HepG2 (cell line): ENCODE data around the gene KLHL21. TPM values are rescaled to one million over a fixed set of nuclear protein-coding genes. Genes with fewer than 3 reads are reported as not detected.

Experiments used
- ETV6 ChIP-seq: sonication (generic); formaldehyde crosslinking; conservative IDR thresholded peaks from 2 replicates; pipeline ENCODE4 v1.4.0; 2020; ENCODE audit warnings: missing genetic modification reagents
- HMGA1 ChIP-seq: sonication (generic); formaldehyde crosslinking; conservative IDR thresholded peaks from 2 replicates; pipeline ENCODE4 v1.4.0; 2020; ENCODE audit warnings: missing genetic modification reagents
- KDM3A ChIP-seq: IDR thresholded peaks from 2 replicates; pipeline ENCODE4 v1.6.1; 2018; ENCODE audit warnings: low read depth, missing compliant biosample characterization
- NFIB ChIP-seq: sonication (generic); formaldehyde crosslinking; IDR thresholded peaks from 2 replicates; pipeline ENCODE4 v1.9.0; 2021; ENCODE audit warnings: missing genetic modification reagents, mild to moderate bottlenecking, borderline replicate concordance
- ONECUT2 ChIP-seq: sonication (generic); formaldehyde crosslinking; IDR thresholded peaks from 2 replicates; pipeline ENCODE4 v1.4.0; 2020; ENCODE audit warnings: missing genetic modification reagents
- TP53 ChIP-seq: sonication (generic); formaldehyde crosslinking; conservative IDR thresholded peaks from 2 replicates; pipeline ENCODE4 v1.4.0; 2020; ENCODE audit warnings: missing genetic modification reagents
- XBP1 ChIP-seq: sonication (generic); formaldehyde crosslinking; IDR thresholded peaks from 2 replicates; pipeline ENCODE4 v1.5.0; 2020; ENCODE audit warnings: missing genetic modification reagents
- ZNF10 ChIP-seq: sonication (generic); formaldehyde crosslinking; IDR thresholded peaks from 2 replicates; pipeline ENCODE4 v1.4.0; 2020; ENCODE audit warnings: mild to moderate bottlenecking, low read depth, missing genetic modification reagents, borderline replicate concordance
- ZNF20 ChIP-seq: sonication (generic); formaldehyde crosslinking; IDR thresholded peaks from 2 replicates; pipeline ENCODE4 v1.4.0; 2020; ENCODE audit warnings: mild to moderate bottlenecking, moderate library complexity, missing genetic modification reagents
- ZNF205 ChIP-seq: IDR thresholded peaks from 2 replicates; pipeline ENCODE4 v1.6.1; 2018; ENCODE audit warnings: missing biosample characterization, missing genetic modification reagents
- ZNF274 ChIP-seq: sonication (generic); formaldehyde crosslinking; IDR thresholded peaks from 2 replicates; pipeline ENCODE4 v1.5.1; 2020; ENCODE audit warnings: mild to moderate bottlenecking, missing genetic modification reagents
- ZNF331 ChIP-seq: sonication (generic); formaldehyde crosslinking; IDR thresholded peaks from 2 replicates; pipeline ENCODE4 v1.4.0; 2020; ENCODE audit warnings: missing genetic modification reagents
- ZNF564 ChIP-seq: sonication (generic); formaldehyde crosslinking; IDR thresholded peaks from 2 replicates; pipeline ENCODE4 v1.8.1; 2023; ENCODE audit warnings: mild to moderate bottlenecking, missing genetic modification reagents
- ZNF670 ChIP-seq: sonication (generic); formaldehyde crosslinking; IDR thresholded peaks from 2 replicates; pipeline ENCODE4 v1.8.0; 2022; ENCODE audit warnings: mild to moderate bottlenecking, missing genetic modification reagents, borderline replicate concordance
- polyA plus RNA-seq, 8 experiments: library from polyadenylated mRNA; depleted of rRNA in 3 of 8; stranded (reverse) in 7 of 8; unstranded in 1 of 8; fragments of >200 nt; fragmentation: Illumina TruSeq in 4 of 8; extraction: Trizol in 4 of 8; gene quantifications; 2 replicates each; pipeline versions ENCODE4 v1.2.1 to v1.2.3, GENCODE V29; 2011 to 2016; ENCODE audit warnings: low read depth in 4 of 8, missing spikeins in 1 of 8, mixed read lengths in 1 of 8; ENCODE audit not compliant: insufficient read depth in 1 of 8
- total RNA-seq, 5 experiments: library from RNA; depleted of rRNA; stranded (reverse); fragments of >200 nt; fragmentation: Illumina TruSeq; extraction: Trizol; gene quantifications; 2 replicates each; pipeline ENCODE4 v1.2.3, GENCODE V29; 2016; ENCODE audit warnings: low read depth in 1 of 5
- TF ChIP-seq, protein P1 (sequence below): sonication (generic); formaldehyde crosslinking; IDR thresholded peaks from 2 replicates; pipeline ENCODE4; 2020; ENCODE audit warnings: missing genetic modification reagents, mild to moderate bottlenecking, borderline replicate concordance

The KLHL21 gene
- total and polyA plus RNA-seq, 2 of the 13 experiments (the other 11 are each of a cell fraction or from before 2014, with no cell fraction given) = 14.8 to 25.0 TPM

DNA sequence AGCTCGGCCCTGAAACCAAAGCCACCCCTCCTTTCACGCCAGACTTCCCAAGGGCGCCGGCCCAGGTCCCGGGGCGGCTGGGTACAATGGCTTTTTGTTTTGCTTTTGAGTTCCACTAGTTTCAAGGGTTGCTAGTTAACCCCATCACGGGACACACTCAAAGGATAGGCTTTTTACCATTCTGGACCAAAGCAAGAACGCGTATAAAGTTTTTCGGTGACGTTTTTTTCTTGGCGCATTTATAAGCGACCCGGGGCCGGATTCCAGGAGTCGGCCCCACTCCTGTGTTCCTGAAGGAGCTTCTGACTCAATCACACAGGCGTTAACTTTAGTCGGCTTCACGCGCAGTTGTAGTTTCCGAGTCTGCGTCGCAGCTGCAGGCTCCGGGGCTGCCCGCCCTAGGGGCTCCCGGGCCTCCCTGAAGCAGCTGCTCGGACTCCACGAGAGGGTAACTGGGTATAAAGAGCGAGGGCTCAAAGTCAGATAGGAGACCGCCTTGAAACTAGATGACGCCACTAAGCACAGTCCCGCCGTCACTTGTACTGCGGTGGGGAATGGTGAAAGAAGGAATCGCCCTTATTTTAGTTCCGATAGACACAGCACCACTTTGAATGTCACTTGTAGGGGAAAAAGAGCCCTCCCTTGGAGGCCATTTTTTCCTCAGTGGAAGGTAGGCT lies 707 bp upstream of the KLHL21 start (continued):
- TF ChIP-seq ETV6 (CRISPR knock-in tag) (peak; percentile 14; the same call in 1 of the 2 replicates), ONECUT2 (CRISPR knock-in tag) (no peak), ZNF564 (CRISPR knock-in tag) (0 out of 2 replicates have a peak, but pooled peaks have one; percentile 60), ZNF20 (CRISPR knock-in tag) (peak; percentile 37; the same call in 1 of the 2 replicates), ZNF670 (CRISPR knock-in tag) (no peak), ZNF205 (CRISPR knock-in tag) (no peak), TP53 (CRISPR knock-in tag) (no peak), ZNF274 (CRISPR knock-in tag) (no peak), HMGA1 (CRISPR knock-in tag) (no peak), ZNF10 (no peak), XBP1 (CRISPR knock-in tag) (peak; percentile 52; the same call in 1 of the 2 replicates), KDM3A (no peak), NFIB (CRISPR knock-in tag) (no peak), ZNF331 (CRISPR knock-in tag) (peak; percentile 5; the same call in 1 of the 2 replicates)
- TF ChIP-seq, protein P1, sequence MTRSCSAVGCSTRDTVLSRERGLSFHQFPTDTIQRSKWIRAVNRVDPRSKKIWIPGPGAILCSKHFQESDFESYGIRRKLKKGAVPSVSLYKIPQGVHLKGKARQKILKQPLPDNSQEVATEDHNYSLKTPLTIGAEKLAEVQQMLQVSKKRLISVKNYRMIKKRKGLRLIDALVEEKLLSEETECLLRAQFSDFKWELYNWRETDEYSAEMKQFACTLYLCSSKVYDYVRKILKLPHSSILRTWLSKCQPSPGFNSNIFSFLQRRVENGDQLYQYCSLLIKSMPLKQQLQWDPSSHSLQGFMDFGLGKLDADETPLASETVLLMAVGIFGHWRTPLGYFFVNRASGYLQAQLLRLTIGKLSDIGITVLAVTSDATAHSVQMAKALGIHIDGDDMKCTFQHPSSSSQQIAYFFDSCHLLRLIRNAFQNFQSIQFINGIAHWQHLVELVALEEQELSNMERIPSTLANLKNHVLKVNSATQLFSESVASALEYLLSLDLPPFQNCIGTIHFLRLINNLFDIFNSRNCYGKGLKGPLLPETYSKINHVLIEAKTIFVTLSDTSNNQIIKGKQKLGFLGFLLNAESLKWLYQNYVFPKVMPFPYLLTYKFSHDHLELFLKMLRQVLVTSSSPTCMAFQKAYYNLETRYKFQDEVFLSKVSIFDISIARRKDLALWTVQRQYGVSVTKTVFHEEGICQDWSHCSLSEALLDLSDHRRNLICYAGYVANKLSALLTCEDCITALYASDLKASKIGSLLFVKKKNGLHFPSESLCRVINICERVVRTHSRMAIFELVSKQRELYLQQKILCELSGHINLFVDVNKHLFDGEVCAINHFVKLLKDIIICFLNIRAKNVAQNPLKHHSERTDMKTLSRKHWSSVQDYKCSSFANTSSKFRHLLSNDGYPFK (CRISPR knock-in tag) = 0 out of 2 replicates have a peak, but pooled peaks have one; percentile 23
